GM12878 (cell line): ENCODE results near the gene SCTR. TPM values are rescaled to one million over a fixed set of nuclear protein-coding genes. Genes with fewer than 3 reads are reported as not detected.

ENCODE experiments used
- ESRRA ChIP-seq: IDR thresholded peaks from 2 replicates; pipeline ENCODE4 v1.6.1; 2012; ENCODE audit warnings: mild to moderate bottlenecking, low read length, improper control_type of control experiment
- FOS ChIP-seq: IDR thresholded peaks from 3 replicates; pipeline ENCODE4 v1.6.1; 2011; ENCODE audit warnings: borderline replicate concordance; ENCODE audit not compliant: insufficient read length; ENCODE audit errors: extremely low read depth
- HDAC2 ChIP-seq: fragments of 200-600 bp; sonication (generic); IDR thresholded peaks from 2 replicates; pipeline ENCODE4 v1.6.1; 2017
- KLF5 ChIP-seq: fragments of 450-650 bp; IDR thresholded peaks from 2 replicates; pipeline ENCODE4 v1.6.1; 2014; ENCODE audit warnings: mild to moderate bottlenecking; ENCODE audit not compliant: partially characterized antibody
- MYB ChIP-seq: fragments of 150-350 bp; IDR thresholded peaks from 2 replicates; pipeline ENCODE4 v1.6.1; 2014; ENCODE audit warnings: mild to moderate bottlenecking, low read depth, low read length, borderline replicate concordance
- MYC ChIP-seq: IDR thresholded peaks from 2 replicates; pipeline ENCODE4 v1.6.1; 2011; ENCODE audit warnings: mild to moderate bottlenecking, low read length, moderate library complexity, inconsistent platforms; ENCODE audit not compliant: insufficient read depth, insufficient replicate concordance, insufficient read length, severe bottlenecking
- SRF ChIP-seq, 2 experiments: IDR thresholded peaks; 2 replicates each; pipeline ENCODE4 v1.6.1; 2011; ENCODE audit warnings: low read depth in 2 of 2, low read length in 2 of 2, mild to moderate bottlenecking in 1 of 2, moderate library complexity in 1 of 2
- STAT3 ChIP-seq: IDR thresholded peaks from 2 replicates; pipeline ENCODE4 v1.6.1; 2011; ENCODE audit warnings: low read depth, low read length, improper control_type of control experiment
- SUPT20H ChIP-seq: IDR thresholded peaks from 2 replicates; pipeline ENCODE4 v1.6.1; 2011; ENCODE audit warnings: low read depth, mild to moderate bottlenecking, low read length, moderate library complexity, borderline replicate concordance; ENCODE audit not compliant: control insufficient read depth
- TCF12 ChIP-seq: IDR thresholded peaks from 2 replicates; pipeline ENCODE4 v1.6.1; 2011; ENCODE audit warnings: low read depth, mild to moderate bottlenecking, low read length
- ZNF217 ChIP-seq: fragments of 450-650 bp; IDR thresholded peaks from 2 replicates; pipeline ENCODE4 v1.6.1; 2017; ENCODE audit warnings: antibody characterized with exemption, mild to moderate bottlenecking
- polyA plus RNA-seq, 11 experiments: library from polyadenylated mRNA; depleted of rRNA in 4 of 11; unstranded in 6 of 11; stranded (reverse) in 5 of 11; fragments of >200 nt; fragmentation: Nextera tagmentation in 4 of 11; fragmentation: Illumina TruSeq in 1 of 11; extraction: Ambion mirVana in 4 of 11; extraction: Trizol in 1 of 11; gene quantifications; 1 replicate in 1 of 11; 2 replicates in 10 of 11; pipeline versions ENCODE4 v1.2.1 to v1.2.3, GENCODE V29; 2011 to 2016; ENCODE audit warnings: inconsistent platforms in 2 of 11, missing spikeins in 2 of 11, low read depth in 1 of 11
- total RNA-seq, 4 experiments: library from RNA; depleted of rRNA in 3 of 4; stranded (reverse); fragments of >200 nt in 3 of 4; fragmentation: Illumina TruSeq in 1 of 4; extraction: Trizol in 1 of 4; gene quantifications; 2 replicates each; pipeline versions ENCODE4 v1.2.1 to v1.2.3, GENCODE V29; 2013 to 2021
- TF ChIP-seq, protein P1 (sequence below): IDR thresholded peaks from 2 replicates; pipeline ENCODE4 v1.6.1; 2011; ENCODE audit warnings: borderline replicate concordance, low read depth, mild to moderate bottlenecking, moderate library complexity, mixed read lengths, low read length; ENCODE audit not compliant: insufficient read depth; ENCODE audit errors: extremely low read length
- TF ChIP-seq, protein P2 (sequence below): fragments of 150-350 bp; IDR thresholded peaks from 2 replicates; pipeline ENCODE4 v1.6.1; 2014; ENCODE audit warnings: mild to moderate bottlenecking, low read depth, low read length
- TF ChIP-seq, protein P3 (sequence below): fragments of 450-650 bp; IDR thresholded peaks from 2 replicates; pipeline ENCODE4 v1.6.1; 2017; ENCODE audit warnings: antibody characterized with exemption, mild to moderate bottlenecking, moderate library complexity
- TF ChIP-seq, protein P4 (sequence below): fragments of 450-650 bp; IDR thresholded peaks from 2 replicates; pipeline ENCODE4 v1.6.1; 2017; ENCODE audit warnings: mild to moderate bottlenecking

The SCTR gene
- total and polyA plus RNA-seq, 10 of the 15 experiments (the other 5 are each of a cell fraction or from before 2014, with no cell fraction given): 0.26 TPM; not detected in 9

GRCh38 chr2:119426396-119426675 is 97.9 kb downstream of the SCTR start (continued):
- no peak for TF ChIP-seq MYC
- no peak for TF ChIP-seq MYB
- no peak for TF ChIP-seq TCF12
- no peak for TF ChIP-seq STAT3
- no peak for TF ChIP-seq ZNF217
- TF ChIP-seq, protein P1, sequence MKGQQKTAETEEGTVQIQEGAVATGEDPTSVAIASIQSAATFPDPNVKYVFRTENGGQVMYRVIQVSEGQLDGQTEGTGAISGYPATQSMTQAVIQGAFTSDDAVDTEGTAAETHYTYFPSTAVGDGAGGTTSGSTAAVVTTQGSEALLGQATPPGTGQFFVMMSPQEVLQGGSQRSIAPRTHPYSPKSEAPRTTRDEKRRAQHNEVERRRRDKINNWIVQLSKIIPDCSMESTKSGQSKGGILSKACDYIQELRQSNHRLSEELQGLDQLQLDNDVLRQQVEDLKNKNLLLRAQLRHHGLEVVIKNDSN: no peak
- no peak for TF ChIP-seq ESRRA
- TF ChIP-seq SRF (IDR thresholded peaks at IDR 0.05; ENCODE audit: low read depth in 2 of 2, low read length in 2 of 2): no peak
- TF ChIP-seq, protein P2, sequence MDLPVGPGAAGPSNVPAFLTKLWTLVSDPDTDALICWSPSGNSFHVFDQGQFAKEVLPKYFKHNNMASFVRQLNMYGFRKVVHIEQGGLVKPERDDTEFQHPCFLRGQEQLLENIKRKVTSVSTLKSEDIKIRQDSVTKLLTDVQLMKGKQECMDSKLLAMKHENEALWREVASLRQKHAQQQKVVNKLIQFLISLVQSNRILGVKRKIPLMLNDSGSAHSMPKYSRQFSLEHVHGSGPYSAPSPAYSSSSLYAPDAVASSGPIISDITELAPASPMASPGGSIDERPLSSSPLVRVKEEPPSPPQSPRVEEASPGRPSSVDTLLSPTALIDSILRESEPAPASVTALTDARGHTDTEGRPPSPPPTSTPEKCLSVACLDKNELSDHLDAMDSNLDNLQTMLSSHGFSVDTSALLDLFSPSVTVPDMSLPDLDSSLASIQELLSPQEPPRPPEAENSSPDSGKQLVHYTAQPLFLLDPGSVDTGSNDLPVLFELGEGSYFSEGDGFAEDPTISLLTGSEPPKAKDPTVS: no peak
- TF ChIP-seq, protein P3, sequence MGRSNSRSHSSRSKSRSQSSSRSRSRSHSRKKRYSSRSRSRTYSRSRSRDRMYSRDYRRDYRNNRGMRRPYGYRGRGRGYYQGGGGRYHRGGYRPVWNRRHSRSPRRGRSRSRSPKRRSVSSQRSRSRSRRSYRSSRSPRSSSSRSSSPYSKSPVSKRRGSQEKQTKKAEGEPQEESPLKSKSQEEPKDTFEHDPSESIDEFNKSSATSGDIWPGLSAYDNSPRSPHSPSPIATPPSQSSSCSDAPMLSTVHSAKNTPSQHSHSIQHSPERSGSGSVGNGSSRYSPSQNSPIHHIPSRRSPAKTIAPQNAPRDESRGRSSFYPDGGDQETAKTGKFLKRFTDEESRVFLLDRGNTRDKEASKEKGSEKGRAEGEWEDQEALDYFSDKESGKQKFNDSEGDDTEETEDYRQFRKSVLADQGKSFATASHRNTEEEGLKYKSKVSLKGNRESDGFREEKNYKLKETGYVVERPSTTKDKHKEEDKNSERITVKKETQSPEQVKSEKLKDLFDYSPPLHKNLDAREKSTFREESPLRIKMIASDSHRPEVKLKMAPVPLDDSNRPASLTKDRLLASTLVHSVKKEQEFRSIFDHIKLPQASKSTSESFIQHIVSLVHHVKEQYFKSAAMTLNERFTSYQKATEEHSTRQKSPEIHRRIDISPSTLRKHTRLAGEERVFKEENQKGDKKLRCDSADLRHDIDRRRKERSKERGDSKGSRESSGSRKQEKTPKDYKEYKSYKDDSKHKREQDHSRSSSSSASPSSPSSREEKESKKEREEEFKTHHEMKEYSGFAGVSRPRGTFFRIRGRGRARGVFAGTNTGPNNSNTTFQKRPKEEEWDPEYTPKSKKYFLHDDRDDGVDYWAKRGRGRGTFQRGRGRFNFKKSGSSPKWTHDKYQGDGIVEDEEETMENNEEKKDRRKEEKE: no peak
- TF ChIP-seq SUPT20H: no peak
- TF ChIP-seq HDAC2: no peak
- TF ChIP-seq, protein P4, sequence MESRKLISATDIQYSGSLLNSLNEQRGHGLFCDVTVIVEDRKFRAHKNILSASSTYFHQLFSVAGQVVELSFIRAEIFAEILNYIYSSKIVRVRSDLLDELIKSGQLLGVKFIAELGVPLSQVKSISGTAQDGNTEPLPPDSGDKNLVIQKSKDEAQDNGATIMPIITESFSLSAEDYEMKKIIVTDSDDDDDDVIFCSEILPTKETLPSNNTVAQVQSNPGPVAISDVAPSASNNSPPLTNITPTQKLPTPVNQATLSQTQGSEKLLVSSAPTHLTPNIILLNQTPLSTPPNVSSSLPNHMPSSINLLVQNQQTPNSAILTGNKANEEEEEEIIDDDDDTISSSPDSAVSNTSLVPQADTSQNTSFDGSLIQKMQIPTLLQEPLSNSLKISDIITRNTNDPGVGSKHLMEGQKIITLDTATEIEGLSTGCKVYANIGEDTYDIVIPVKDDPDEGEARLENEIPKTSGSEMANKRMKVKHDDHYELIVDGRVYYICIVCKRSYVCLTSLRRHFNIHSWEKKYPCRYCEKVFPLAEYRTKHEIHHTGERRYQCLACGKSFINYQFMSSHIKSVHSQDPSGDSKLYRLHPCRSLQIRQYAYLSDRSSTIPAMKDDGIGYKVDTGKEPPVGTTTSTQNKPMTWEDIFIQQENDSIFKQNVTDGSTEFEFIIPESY: no peak
- TF ChIP-seq FOS: no peak
- TF ChIP-seq KLF5: no peak
